Breast epithelium (tissue), 4 donors: ENCODE results near the gene GABRR2. TPM values are rescaled to one million over a fixed set of nuclear protein-coding genes. Genes with fewer than 3 reads are reported as not detected.

ENCODE experiments used
- DNase-seq, 2 donors: peaks; one replicate each; pipeline ENCODE4 v3.0.0-alpha.2; 2019; ENCODE audit warnings: low spot score in 2 of 2
- H3K27ac ChIP-seq, 2 donors: fragments of 200-600 bp; sonication (generic) in 1 of 2; one replicate each; pipeline ENCODE4 v1.5.1; 2016 to 2019; ENCODE audit warnings: mild to moderate bottlenecking in 1 of 2
- H3K27me3 ChIP-seq, 2 donors: fragments of 200-600 bp; sonication (generic) in 1 of 2; one replicate each; pipeline versions ENCODE4 v1.5.1 to v1.6.0; 2017 to 2019; ENCODE audit warnings: control low read depth in 1 of 2, mild to moderate bottlenecking in 1 of 2
- H3K36me3 ChIP-seq: fragments of 200-600 bp; one replicate; pipeline ENCODE4 v1.5.1; 2019
- H3K4me1 ChIP-seq, 2 donors: fragments of 200-600 bp; sonication (generic); one replicate each; pipeline ENCODE4 v1.5.1; 2016 to 2019; ENCODE audit warnings: control low read depth in 1 of 2
- H3K4me3 ChIP-seq, 3 donors: fragments of 200-600 bp; sonication (generic); 1 replicate in 2 of 3; 2 replicates in 1 of 3; pipeline ENCODE4 v1.5.1; 2016 to 2019; ENCODE audit warnings: mild to moderate bottlenecking in 3 of 3, moderate library complexity in 2 of 3
- H3K9me3 ChIP-seq, 2 donors: fragments of 200-600 bp; sonication (generic) in 1 of 2; one replicate each; pipeline ENCODE4 v1.5.1; 2016 to 2019; ENCODE audit warnings: control low read depth in 1 of 2
- CTCF ChIP-seq, 3 donors: fragments of 450-650 bp; IDR thresholded peaks; one replicate each; pipeline ENCODE4 v1.5.1; 2016 to 2017; ENCODE audit warnings: antibody characterized with exemption in 3 of 3, mild to moderate bottlenecking in 3 of 3, moderate library complexity in 3 of 3
- POLR2A ChIP-seq: fragments of 450-650 bp; IDR thresholded peaks from one replicate; pipeline ENCODE4 v1.6.1; 2016; ENCODE audit warnings: antibody characterized with exemption, mild to moderate bottlenecking, moderate library complexity
- POLR2AphosphoS5 ChIP-seq, 3 donors: sonication (generic); formaldehyde crosslinking; IDR thresholded peaks; one replicate each; pipeline ENCODE4 v1.6.1; 2017; ENCODE audit warnings: antibody characterized with exemption in 3 of 3
- intact Hi-C: fragments of 100-400 bp; cut with DNase I; formaldehyde crosslinking; loops from one replicate; pipeline ENCODE4 v1.15.1; 2023; ENCODE audit warnings: low total_unique reads
- total RNA-seq, 3 donors: library from RNA; depleted of rRNA; stranded (reverse); fragments of >200 nt; gene quantifications; one replicate each; pipeline ENCODE4 v1.1.0, GENCODE V29; 2016

GABRR2 gene
- total RNA-seq, 3 donors from 2014 or later = 0.32 to 3.3 (median 2.3) TPM

- H3K27ac ChIP-seq = peak overlapping the region in 1 of 2 donors; percentile 49
- H3K4me3 ChIP-seq = no peak overlapping the region
- DNase-seq = no peak
- intact Hi-C loops = no loop called here
- no peaks in the 10 kb centered on the region for H3K4me1 ChIP-seq
- no peaks in the 10 kb centered on the region for H3K27me3 ChIP-seq
- H3K9me3 ChIP-seq = no peaks in the 10 kb centered on the region
- no peaks in the 10 kb centered on the region for H3K36me3 ChIP-seq
- no peak for TF ChIP-seq POLR2A
- TF ChIP-seq POLR2AphosphoS5 (IDR thresholded peaks at IDR 0.05) = no peak
- no peak for TF ChIP-seq CTCF (IDR thresholded peaks at IDR 0.05)
Measured at GRCh38 chr6:89324304-89324703, 9.2 kb upstream of the GABRR2 start.

GRCh38 chr6:89323511-89323971 is 8.4 kb upstream of the GABRR2 start:
- no peaks in the 10 kb centered on the region for H3K9me3 ChIP-seq
- no peaks in the 10 kb centered on the region for H3K4me1 ChIP-seq
- H3K27me3 ChIP-seq = no peaks in the 10 kb centered on the region
- H3K36me3 ChIP-seq = no peaks in the 10 kb centered on the region
- intact Hi-C loops = no loop called here
- no peak overlapping the region for H3K4me3 ChIP-seq
- TF ChIP-seq POLR2A (no peak), CTCF (IDR thresholded peaks at IDR 0.05) (no peak), POLR2AphosphoS5 (IDR thresholded peaks at IDR 0.05) (no peak)
- H3K27ac ChIP-seq = peak overlapping the region in 1 of 2 donors; percentile 49
- no peak for DNase-seq

GRCh38 chr6:89321131-89321970 is 6.3 kb upstream of the GABRR2 start:
- Histone ChIP-seq H3K27ac (no peak overlapping the region), H3K27me3 (no peaks in the 10 kb centered on the region), H3K4me3 (no peak overlapping the region), H3K36me3 (no peaks in the 10 kb centered on the region), H3K4me1 (no peaks in the 10 kb centered on the region), H3K9me3 (no peaks in the 10 kb centered on the region)
- TF ChIP-seq CTCF (IDR thresholded peaks at IDR 0.05) (no peak), POLR2A (no peak), POLR2AphosphoS5 (IDR thresholded peaks at IDR 0.05) (no peak)
- DNase-seq = no peak
- intact Hi-C loops = no loop called here

GRCh38 chr6:89320012-89320559 is 5.0 kb upstream of the GABRR2 start:
- no peak for DNase-seq
- H3K4me1 ChIP-seq = no peaks in the 10 kb centered on the region
- H3K27ac ChIP-seq = no peak overlapping the region
- no peaks in the 10 kb centered on the region for H3K36me3 ChIP-seq
- H3K27me3 ChIP-seq = no peaks in the 10 kb centered on the region
- TF ChIP-seq CTCF (IDR thresholded peaks at IDR 0.05) (no peak), POLR2A (no peak), POLR2AphosphoS5 (IDR thresholded peaks at IDR 0.05) (no peak)
- H3K9me3 ChIP-seq = no peaks in the 10 kb centered on the region
- intact Hi-C loops = no loop called here
- H3K4me3 ChIP-seq = no peak overlapping the region

- no peaks in the 10 kb centered on the region for H3K27me3 ChIP-seq
- DNase-seq = no peak
- no peaks in the 10 kb centered on the region for H3K9me3 ChIP-seq
- H3K36me3 ChIP-seq = no peaks in the 10 kb centered on the region
- TF ChIP-seq POLR2A (no peak), POLR2AphosphoS5 (IDR thresholded peaks at IDR 0.05) (no peak), CTCF (IDR thresholded peaks at IDR 0.05) (no peak)
- H3K27ac ChIP-seq = no peak overlapping the region
- no peak overlapping the region for H3K4me3 ChIP-seq
- peaks cover 0 to 11% of the 10 kb centered on the region in 2 donors for H3K4me1 ChIP-seq
- intact Hi-C loops = no loop called here
Measured at GRCh38 chr6:89317067-89317466, 2.0 kb upstream of the GABRR2 start.
